ENCODE data around the gene PER1.

PER1 gene

GRCh38 chr17:8125154-8125946 lies 26.9 kb downstream of the PER1 start:
- Mint-ChIP-seq H3K4me3 (peak overlapping the region; percentile 92), H3K4me1 (ENCODE audit: low read depth) (peaks cover 45% of the 10 kb centered on the region), H3K36me3 (ENCODE audit: low read depth) (peaks cover 7% of the 10 kb centered on the region), H3K9me3 (no peaks in the 10 kb centered on the region), H3K27me3 (ENCODE audit: low read depth) (peaks cover 53% of the 10 kb centered on the region), H3K27ac (peak overlapping the region; percentile 80)

- Mint-ChIP-seq H3K4me1 (ENCODE audit: low read depth) (peaks cover 53% of the 10 kb centered on the region), H3K36me3 (ENCODE audit: low read depth) (peaks cover 9% of the 10 kb centered on the region), H3K4me3 (peak overlapping the region; percentile 92), H3K27me3 (ENCODE audit: low read depth) (peaks cover 53% of the 10 kb centered on the region), H3K27ac (peak overlapping the region; percentile 80), H3K9me3 (no peaks in the 10 kb centered on the region)
Observed at GRCh38 chr17:8124350-8125153, 27.7 kb downstream of the PER1 start.

GRCh38 chr17:8123695-8124349 lies 28.4 kb downstream of the PER1 start, which contains the start of gene HES7:
Gene HES7 (minus strand): TSS chr17:8124106. CDS start chr17:8124084, 22 bp downstream.
- Mint-ChIP-seq H3K36me3 (ENCODE audit: low read depth) (peaks cover 12% of the 10 kb centered on the region), H3K27me3 (ENCODE audit: low read depth) (peaks cover 56% of the 10 kb centered on the region), H3K27ac (peak within 1 kb of the TSS; percentile 80), H3K4me3 (peak within 1 kb of the TSS; percentile 92), H3K4me1 (ENCODE audit: low read depth) (peaks cover 58% of the 10 kb centered on the region), H3K9me3 (no peaks in the 10 kb centered on the region)

- Mint-ChIP-seq H3K27me3 (ENCODE audit: low read depth) (peaks cover 63% of the 10 kb centered on the region), H3K4me1 (ENCODE audit: low read depth) (peaks cover 65% of the 10 kb centered on the region), H3K4me3 (peak overlapping the region; percentile 92), H3K36me3 (ENCODE audit: low read depth) (peaks cover 13% of the 10 kb centered on the region), H3K9me3 (no peaks in the 10 kb centered on the region), H3K27ac (peak overlapping the region; percentile 56)
Observed at GRCh38 chr17:8122924-8123694, 29.1 kb downstream of the PER1 start.

GRCh38 chr17:8122422-8122923 lies 29.7 kb downstream of the PER1 start:
- peaks cover 70% of the 10 kb centered on the region for H3K4me1 Mint-ChIP-seq (ENCODE audit: low read depth)
- H3K36me3 Mint-ChIP-seq (ENCODE audit: low read depth) = peaks cover 13% of the 10 kb centered on the region
- peaks cover 70% of the 10 kb centered on the region for H3K27me3 Mint-ChIP-seq (ENCODE audit: low read depth)
- no peaks in the 10 kb centered on the region for H3K9me3 Mint-ChIP-seq
- H3K27ac Mint-ChIP-seq = no peak overlapping the region
- peak overlapping the region; percentile 92 for H3K4me3 Mint-ChIP-seq

GRCh38 chr17:8121681-8122421 lies 30.4 kb downstream of the PER1 start:
- peaks cover 67% of the 10 kb centered on the region for H3K4me1 Mint-ChIP-seq (ENCODE audit: low read depth)
- H3K4me3 Mint-ChIP-seq = peak overlapping the region; percentile 92
- no peaks in the 10 kb centered on the region for H3K9me3 Mint-ChIP-seq
- H3K27me3 Mint-ChIP-seq (ENCODE audit: low read depth) = peaks cover 69% of the 10 kb centered on the region
- peaks cover 13% of the 10 kb centered on the region for H3K36me3 Mint-ChIP-seq (ENCODE audit: low read depth)
- H3K27ac Mint-ChIP-seq = no peak overlapping the region

- Mint-ChIP-seq H3K27ac (peak overlapping the region; percentile 94), H3K4me1 (ENCODE audit: low read depth) (peaks cover 68% of the 10 kb centered on the region), H3K36me3 (ENCODE audit: low read depth) (peaks cover 13% of the 10 kb centered on the region), H3K9me3 (no peaks in the 10 kb centered on the region), H3K27me3 (ENCODE audit: low read depth) (peaks cover 72% of the 10 kb centered on the region), H3K4me3 (peak overlapping the region; percentile 91)
Observed at GRCh38 chr17:8121407-8121680, 30.9 kb downstream of the PER1 start.

- Mint-ChIP-seq H3K27ac (peak overlapping the region; percentile 94), H3K4me3 (peak overlapping the region; percentile 91), H3K27me3 (ENCODE audit: low read depth) (peaks cover 78% of the 10 kb centered on the region), H3K9me3 (no peaks in the 10 kb centered on the region), H3K4me1 (ENCODE audit: low read depth) (peaks cover 65% of the 10 kb centered on the region), H3K36me3 (ENCODE audit: low read depth) (peaks cover 13% of the 10 kb centered on the region)
Observed at GRCh38 chr17:8120520-8121406, 31.4 kb downstream of the PER1 start.

GRCh38 chr17:8119581-8120519 lies 32.4 kb downstream of the PER1 start:
- Mint-ChIP-seq H3K4me1 (ENCODE audit: low read depth) (peaks cover 58% of the 10 kb centered on the region), H3K9me3 (no peaks in the 10 kb centered on the region), H3K4me3 (peak overlapping the region; percentile 91), H3K27me3 (ENCODE audit: low read depth) (peaks cover 80% of the 10 kb centered on the region), H3K27ac (peak overlapping the region; percentile 94), H3K36me3 (ENCODE audit: low read depth) (peaks cover 7% of the 10 kb centered on the region)

- H3K4me1 Mint-ChIP-seq (ENCODE audit: low read depth) = peaks cover 53% of the 10 kb centered on the region
- peak overlapping the region; percentile 94 for H3K27ac Mint-ChIP-seq
- peaks cover 80% of the 10 kb centered on the region for H3K27me3 Mint-ChIP-seq (ENCODE audit: low read depth)
- no peaks in the 10 kb centered on the region for H3K9me3 Mint-ChIP-seq
- H3K36me3 Mint-ChIP-seq (ENCODE audit: low read depth) = peaks cover 6% of the 10 kb centered on the region
- peak overlapping the region; percentile 91 for H3K4me3 Mint-ChIP-seq
Observed at GRCh38 chr17:8118769-8119580, 33.2 kb downstream of the PER1 start.

GRCh38 chr17:8117980-8118768 lies 34.0 kb downstream of the PER1 start, which contains the start of gene ALOXE3:
Gene ALOXE3 (minus strand): TSS chr17:8118514. CDS start chr17:8117990, 524 bp downstream.
- H3K4me1 Mint-ChIP-seq (ENCODE audit: low read depth) = peaks cover 46% of the 10 kb centered on the region

More at GRCh38 chr17:8117980-8118768, 34.0 kb downstream of the PER1 start, which contains the start of gene ALOXE3:
- Mint-ChIP-seq H3K36me3 (ENCODE audit: low read depth) (peaks cover 6% of the 10 kb centered on the region), H3K27ac (peak within 1 kb of the TSS; percentile 94), H3K9me3 (no peaks in the 10 kb centered on the region), H3K4me3 (peak within 1 kb of the TSS; percentile 89), H3K27me3 (ENCODE audit: low read depth) (peaks cover 78% of the 10 kb centered on the region)

Data from T-helper 1 cell treated with Interleukin-12 subunit alpha and Interleukin-12 subunit beta and Interleukin-4 antibody, amounts not matched to agents 30 μg/mL and 1 μg/mL, for 36 hours (primary cell).